Sigmoid colon (tissue), 7 donors: ENCODE data around the gene NTM. TPM values are rescaled to one million over a fixed set of nuclear protein-coding genes. Genes with fewer than 3 reads are reported as not detected.

Experiments used
- DNase-seq: peaks from one replicate; pipeline ENCODE4 v3.0.0-alpha.2; 2019
- H3K27ac ChIP-seq, 4 donors: fragments of 200-600 bp; sonication (generic); one replicate each; pipeline ENCODE4 v1.5.1; 2016 to 2019; ENCODE audit warnings: mild to moderate bottlenecking in 1 of 4
- H3K27me3 ChIP-seq, 3 donors: fragments of 200-600 bp; sonication (generic); one replicate each; pipeline ENCODE4 v1.5.1; 2019; ENCODE audit warnings: mild to moderate bottlenecking in 1 of 3
- H3K36me3 ChIP-seq, 4 donors: fragments of 200-600 bp; sonication (generic); one replicate each; pipeline ENCODE4 v1.5.1; 2016 to 2019
- H3K4me1 ChIP-seq, 4 donors: fragments of 200-600 bp; sonication (generic); one replicate each; pipeline ENCODE4 v1.5.1; 2017 to 2019
- H3K4me3 ChIP-seq, 4 donors: fragments of 200-600 bp; sonication (generic); one replicate each; pipeline ENCODE4 v1.5.1; 2017 to 2019; ENCODE audit warnings: mild to moderate bottlenecking in 2 of 4, moderate library complexity in 1 of 4
- H3K9me3 ChIP-seq, 4 donors: fragments of 200-600 bp in 3 of 4; sonication (generic) in 3 of 4; one replicate each; pipeline versions ENCODE4 v1.5.1 to v1.6.1; 2013 to 2019
- EP300 ChIP-seq, 4 donors: sonication (generic); formaldehyde crosslinking; IDR thresholded peaks; one replicate each; pipeline ENCODE4 v1.6.1; 2017; ENCODE audit warnings: antibody characterized with exemption in 4 of 4
- POLR2A ChIP-seq, 2 donors: fragments of 450-650 bp; IDR thresholded peaks; one replicate each; pipeline ENCODE4 v1.6.1; 2016; ENCODE audit warnings: antibody characterized with exemption in 2 of 2, mild to moderate bottlenecking in 2 of 2, moderate library complexity in 2 of 2
- POLR2AphosphoS5 ChIP-seq, 4 donors: sonication (generic); formaldehyde crosslinking; IDR thresholded peaks; one replicate each; pipeline ENCODE4 v1.6.1; 2017; ENCODE audit warnings: antibody characterized with exemption in 4 of 4
- WGBS, 2 donors: extraction: QIAGEN DNeasy Blood & Tissue Kit; methylation state at CpG; one replicate each; pipeline ENCODE4 v1.1.7; 2013; 5-methylcytosine and 5-hydroxymethylcytosine counted together
- intact Hi-C: fragments of 100-400 bp; cut with DNase I; formaldehyde crosslinking; loops from one replicate; pipeline ENCODE4 v1.15.1; 2023
- polyA plus RNA-seq, 3 donors: library from polyadenylated mRNA; stranded (reverse); fragments of 200-250 nt; gene quantifications; one replicate each; pipeline ENCODE4 v1.2.3, GENCODE V29; 2013
- total RNA-seq, 4 donors: library from RNA; depleted of rRNA; stranded (reverse); fragments of >200 nt; gene quantifications; one replicate each; pipeline ENCODE4 v1.1.0, GENCODE V29; 2016
- TF ChIP-seq, protein P1 (sequence below), 4 experiments: fragments of 450-650 bp in 3 of 4; fragments of 200-600 bp in 1 of 4; IDR thresholded peaks; one replicate each; pipeline ENCODE4 v1.5.1; 2016 to 2019; ENCODE audit warnings: antibody characterized with exemption in 4 of 4, mild to moderate bottlenecking in 3 of 4, moderate library complexity in 2 of 4
- donor health status: healthy with polysubstance abuse.
- donor health status: Bipolar disorder and iron deficiency.
- donor health status: healthy.

The NTM gene
- total and polyA plus RNA-seq, 7 donors: 0.96 to 18.3 (median 6.4) TPM; not detected in 1

- WGBS, 2 donors: 81 to 82% methylated on average over 6 of the region's 6 CpGs
- TF ChIP-seq, protein P1, sequence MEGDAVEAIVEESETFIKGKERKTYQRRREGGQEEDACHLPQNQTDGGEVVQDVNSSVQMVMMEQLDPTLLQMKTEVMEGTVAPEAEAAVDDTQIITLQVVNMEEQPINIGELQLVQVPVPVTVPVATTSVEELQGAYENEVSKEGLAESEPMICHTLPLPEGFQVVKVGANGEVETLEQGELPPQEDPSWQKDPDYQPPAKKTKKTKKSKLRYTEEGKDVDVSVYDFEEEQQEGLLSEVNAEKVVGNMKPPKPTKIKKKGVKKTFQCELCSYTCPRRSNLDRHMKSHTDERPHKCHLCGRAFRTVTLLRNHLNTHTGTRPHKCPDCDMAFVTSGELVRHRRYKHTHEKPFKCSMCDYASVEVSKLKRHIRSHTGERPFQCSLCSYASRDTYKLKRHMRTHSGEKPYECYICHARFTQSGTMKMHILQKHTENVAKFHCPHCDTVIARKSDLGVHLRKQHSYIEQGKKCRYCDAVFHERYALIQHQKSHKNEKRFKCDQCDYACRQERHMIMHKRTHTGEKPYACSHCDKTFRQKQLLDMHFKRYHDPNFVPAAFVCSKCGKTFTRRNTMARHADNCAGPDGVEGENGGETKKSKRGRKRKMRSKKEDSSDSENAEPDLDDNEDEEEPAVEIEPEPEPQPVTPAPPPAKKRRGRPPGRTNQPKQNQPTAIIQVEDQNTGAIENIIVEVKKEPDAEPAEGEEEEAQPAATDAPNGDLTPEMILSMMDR (IDR thresholded peaks at IDR 0.05): no peak
- TF ChIP-seq EP300 (IDR thresholded peaks at IDR 0.05): no peak
- no peak for TF ChIP-seq POLR2A (IDR thresholded peaks at IDR 0.05)
- H3K4me3 ChIP-seq: no peak overlapping the region
- no peaks in the 10 kb centered on the region for H3K36me3 ChIP-seq
- H3K4me1 ChIP-seq: no peaks in the 10 kb centered on the region
- intact Hi-C loops: no loop called here
- H3K27me3 ChIP-seq: no peaks in the 10 kb centered on the region
- no peak overlapping the region for H3K27ac ChIP-seq
- no peaks in the 10 kb centered on the region for H3K9me3 ChIP-seq
- no peak for DNase-seq
Observed at GRCh38 chr11:131606811-131607335, 236.5 kb downstream of the NTM start.

DNA sequence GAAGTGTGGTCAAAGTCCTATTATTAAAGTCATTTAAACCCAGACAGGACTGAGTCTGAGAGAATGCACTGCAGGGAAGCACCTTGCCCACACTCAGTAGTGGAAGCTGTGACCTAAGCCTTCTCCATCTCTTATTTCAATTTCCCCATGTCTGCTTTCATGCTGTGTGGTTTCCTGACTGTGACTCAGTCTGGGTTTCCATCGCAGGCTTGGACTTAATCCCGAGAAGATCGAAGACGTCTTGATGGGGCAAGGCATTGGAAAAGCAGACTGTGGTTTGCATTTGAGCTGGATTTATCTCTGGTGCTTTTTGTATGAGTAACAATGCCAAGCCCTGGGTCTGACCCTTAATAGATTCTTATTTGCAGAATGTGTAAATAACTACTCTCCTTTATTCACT lies 238.9 kb downstream of the NTM start:
- WGBS, 2 donors: 46 to 65% methylated on average over 4 of the region's 4 CpGs
- TF ChIP-seq POLR2AphosphoS5 (IDR thresholded peaks at IDR 0.05) (no peak), EP300 (IDR thresholded peaks at IDR 0.05) (no peak), POLR2A (IDR thresholded peaks at IDR 0.05) (no peak)
- TF ChIP-seq, protein P1 (IDR thresholded peaks at IDR 0.05): no peak
- Histone ChIP-seq H3K4me1 (no peaks in the 10 kb centered on the region), H3K4me3 (no peak overlapping the region), H3K27me3 (no peaks in the 10 kb centered on the region), H3K9me3 (no peaks in the 10 kb centered on the region), H3K36me3 (no peaks in the 10 kb centered on the region), H3K27ac (no peak overlapping the region)
- intact Hi-C loops: no loop called here
- no peak for DNase-seq

DNA sequence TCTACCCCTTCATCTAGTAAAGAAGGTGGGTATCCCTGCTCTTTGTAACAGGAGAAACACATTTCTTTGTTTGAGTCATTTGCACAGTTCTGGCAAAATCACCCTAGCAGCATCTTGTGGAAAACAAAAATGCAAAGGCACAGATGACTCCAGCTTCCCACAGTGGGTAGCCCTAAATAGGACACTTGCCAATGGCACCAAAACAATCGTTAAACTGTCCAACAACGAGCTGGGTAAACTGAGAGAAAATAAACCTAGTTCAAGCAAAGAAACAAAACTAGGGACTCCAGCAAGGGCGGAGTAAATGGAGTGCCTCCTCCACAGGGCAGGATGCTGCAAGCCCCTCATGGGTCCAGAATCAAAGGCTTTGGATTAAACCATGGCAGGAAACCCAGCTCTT lies 239.5 kb downstream of the NTM start:
- H3K9me3 ChIP-seq: no peaks in the 10 kb centered on the region
- no peak overlapping the region for H3K4me3 ChIP-seq
- intact Hi-C loops: no loop called here
- H3K36me3 ChIP-seq: no peaks in the 10 kb centered on the region
- no peak for TF ChIP-seq POLR2A (IDR thresholded peaks at IDR 0.05)
- TF ChIP-seq POLR2AphosphoS5 (IDR thresholded peaks at IDR 0.05): no peak
- TF ChIP-seq, protein P1 (IDR thresholded peaks at IDR 0.05): no peak
- no peak for TF ChIP-seq EP300 (IDR thresholded peaks at IDR 0.05)
- H3K27ac ChIP-seq: no peak overlapping the region
- no peak for DNase-seq
- 53 to 66% methylated on average over 3 of the region's 3 CpGs for WGBS, 2 donors
- H3K4me1 ChIP-seq: no peaks in the 10 kb centered on the region
- H3K27me3 ChIP-seq: no peaks in the 10 kb centered on the region

DNA sequence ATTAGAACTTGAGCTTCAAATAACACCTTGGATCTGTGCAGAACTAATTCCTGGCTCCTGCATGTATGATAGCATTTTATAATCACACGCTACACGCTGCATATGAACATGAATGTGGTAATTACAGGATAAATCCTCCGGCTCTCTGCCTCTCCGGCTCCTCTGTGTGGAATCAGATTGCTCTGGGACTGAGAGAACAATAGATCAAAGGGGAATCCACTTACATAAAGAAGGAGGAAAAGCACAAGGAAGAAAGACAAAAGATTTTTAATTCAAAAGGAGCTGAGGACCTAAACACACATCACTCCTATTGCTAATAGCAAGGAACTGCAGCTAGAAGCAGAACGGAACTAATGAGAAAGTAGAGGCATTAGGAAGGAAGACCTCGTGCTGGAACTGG lies 240.9 kb downstream of the NTM start:
- DNase-seq: no peak
- no peaks in the 10 kb centered on the region for H3K27me3 ChIP-seq
- WGBS, 2 donors: 80 to 82% methylated on average over 6 of the region's 6 CpGs
- H3K4me1 ChIP-seq: no peaks in the 10 kb centered on the region
- no peak overlapping the region for H3K27ac ChIP-seq
- intact Hi-C loops: no loop called here
- TF ChIP-seq POLR2A (IDR thresholded peaks at IDR 0.05) (no peak), EP300 (IDR thresholded peaks at IDR 0.05) (no peak), POLR2AphosphoS5 (IDR thresholded peaks at IDR 0.05) (no peak)
- TF ChIP-seq, protein P1 (IDR thresholded peaks at IDR 0.05): no peak
- H3K36me3 ChIP-seq: no peaks in the 10 kb centered on the region
- no peak overlapping the region for H3K4me3 ChIP-seq
- no peaks in the 10 kb centered on the region for H3K9me3 ChIP-seq

DNA sequence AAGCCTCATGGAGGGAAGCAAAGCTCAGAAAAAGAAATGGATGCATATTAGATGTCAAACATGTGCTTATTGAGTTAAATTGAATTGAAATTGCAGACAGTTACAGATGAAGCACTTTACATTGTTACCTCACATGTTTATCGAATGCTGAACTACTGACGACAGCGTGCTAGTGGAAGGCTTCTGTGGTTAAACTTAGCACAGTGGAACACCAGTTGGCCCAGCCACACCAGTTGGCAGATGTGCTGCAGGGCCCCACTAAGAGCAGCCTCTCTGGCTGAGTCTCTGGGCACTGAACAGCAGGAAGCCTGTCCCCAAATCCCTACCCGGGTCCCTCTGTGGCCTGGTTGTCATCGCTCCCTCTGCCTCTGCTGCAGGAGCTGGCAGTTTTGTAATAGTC lies 242.1 kb downstream of the NTM start:
- no peak overlapping the region for H3K27ac ChIP-seq
- TF ChIP-seq EP300 (IDR thresholded peaks at IDR 0.05) (no peak), POLR2AphosphoS5 (IDR thresholded peaks at IDR 0.05) (no peak), POLR2A (IDR thresholded peaks at IDR 0.05) (no peak)
- TF ChIP-seq, protein P1 (IDR thresholded peaks at IDR 0.05): no peak
- H3K4me3 ChIP-seq: no peak overlapping the region
- no peaks in the 10 kb centered on the region for H3K4me1 ChIP-seq
- intact Hi-C loops: no loop called here
- no peaks in the 10 kb centered on the region for H3K9me3 ChIP-seq
- no peaks in the 10 kb centered on the region for H3K36me3 ChIP-seq
- WGBS, 2 donors: 87 to 89% methylated on average over 5 of the region's 5 CpGs
- H3K27me3 ChIP-seq: no peaks in the 10 kb centered on the region
- DNase-seq: no peak
